WERI-Rb-1 (cell line): Measurements from ENCODE around the gene SLC7A1.

Experiments used
- DNase-seq: peaks from one replicate; pipeline ENCODE4 v3.0.0-alpha.2; 2020
- H3K27ac ChIP-seq: fragments of 250-450 bp; sonication (Bioruptor Pico); 2 replicates; pipeline ENCODE4 v1.5.1; 2020; ENCODE audit warnings: mild to moderate bottlenecking, moderate library complexity
- H3K27me3 ChIP-seq: fragments of 250-450 bp; sonication (Bioruptor Pico); 2 replicates; pipeline ENCODE4 v1.5.1; 2021; ENCODE audit warnings: mild to moderate bottlenecking, low read depth, moderate library complexity; ENCODE audit not compliant: insufficient read depth, severe bottlenecking
- H3K36me3 ChIP-seq: fragments of 250-450 bp; sonication (Bioruptor Pico); 2 replicates; pipeline ENCODE4 v1.5.1; 2020; ENCODE audit warnings: mild to moderate bottlenecking, moderate library complexity
- H3K4me3 ChIP-seq: 2 replicates; pipeline ENCODE4 v1.5.1; 2011; ENCODE audit warnings: low read depth, mild to moderate bottlenecking, control low read depth, low read length
- H3K9me3 ChIP-seq: fragments of 250-450 bp; sonication (Bioruptor Pico); 2 replicates; pipeline ENCODE4 v1.5.1; 2021; ENCODE audit warnings: mild to moderate bottlenecking, moderate library complexity; ENCODE audit not compliant: severe bottlenecking
- CTCF ChIP-seq: IDR thresholded peaks from 2 replicates; pipeline ENCODE4 v1.5.1; 2011; ENCODE audit warnings: low read depth, mild to moderate bottlenecking, control low read depth, inconsistent platforms, low read length

SLC7A1 gene

GRCh38 chr13:29464105-29464679 lies 131.3 kb downstream of the SLC7A1 start:
- DNase-seq = no peak
- Histone ChIP-seq H3K27me3 (no peaks in the 10 kb centered on the region), H3K36me3 (no peaks in the 10 kb centered on the region), H3K9me3 (no peaks in the 10 kb centered on the region), H3K4me3 (no peak overlapping the region), H3K27ac (no peak overlapping the region)
- no peak for TF ChIP-seq CTCF

GRCh38 chr13:29459813-29460355 lies 135.6 kb downstream of the SLC7A1 start:
- no peak for TF ChIP-seq CTCF

More at GRCh38 chr13:29459813-29460355, 135.6 kb downstream of the SLC7A1 start:
- no peaks in the 10 kb centered on the region for H3K9me3 ChIP-seq
- no peak overlapping the region for H3K27ac ChIP-seq
- no peak for DNase-seq
- H3K36me3 ChIP-seq = no peaks in the 10 kb centered on the region
- H3K27me3 ChIP-seq = no peaks in the 10 kb centered on the region
- H3K4me3 ChIP-seq = no peak overlapping the region
